Measurements from ENCODE around the gene PIAS4.

DNA sequence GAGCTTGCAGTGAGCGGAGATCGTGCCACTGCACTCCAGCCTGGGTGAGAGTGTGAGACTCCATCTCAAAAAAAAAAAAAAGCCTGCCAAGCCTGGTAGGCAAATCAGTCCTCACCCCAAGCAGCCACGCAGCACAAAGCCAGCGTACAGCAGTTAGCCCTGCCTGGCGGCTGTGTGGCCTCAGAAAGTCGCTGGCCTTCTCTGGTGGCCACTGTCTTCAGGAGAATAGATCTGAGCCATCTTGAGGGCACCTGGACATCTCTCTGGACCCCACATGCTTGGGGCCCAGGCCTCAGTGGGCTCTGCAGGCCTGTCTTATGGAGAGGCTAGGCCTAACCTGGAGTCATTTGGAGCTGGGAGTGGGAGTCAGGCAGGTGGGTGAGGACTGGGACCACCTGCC lies 23.0 kb downstream of the PIAS4 start:
- TF ChIP-seq, protein P1, sequence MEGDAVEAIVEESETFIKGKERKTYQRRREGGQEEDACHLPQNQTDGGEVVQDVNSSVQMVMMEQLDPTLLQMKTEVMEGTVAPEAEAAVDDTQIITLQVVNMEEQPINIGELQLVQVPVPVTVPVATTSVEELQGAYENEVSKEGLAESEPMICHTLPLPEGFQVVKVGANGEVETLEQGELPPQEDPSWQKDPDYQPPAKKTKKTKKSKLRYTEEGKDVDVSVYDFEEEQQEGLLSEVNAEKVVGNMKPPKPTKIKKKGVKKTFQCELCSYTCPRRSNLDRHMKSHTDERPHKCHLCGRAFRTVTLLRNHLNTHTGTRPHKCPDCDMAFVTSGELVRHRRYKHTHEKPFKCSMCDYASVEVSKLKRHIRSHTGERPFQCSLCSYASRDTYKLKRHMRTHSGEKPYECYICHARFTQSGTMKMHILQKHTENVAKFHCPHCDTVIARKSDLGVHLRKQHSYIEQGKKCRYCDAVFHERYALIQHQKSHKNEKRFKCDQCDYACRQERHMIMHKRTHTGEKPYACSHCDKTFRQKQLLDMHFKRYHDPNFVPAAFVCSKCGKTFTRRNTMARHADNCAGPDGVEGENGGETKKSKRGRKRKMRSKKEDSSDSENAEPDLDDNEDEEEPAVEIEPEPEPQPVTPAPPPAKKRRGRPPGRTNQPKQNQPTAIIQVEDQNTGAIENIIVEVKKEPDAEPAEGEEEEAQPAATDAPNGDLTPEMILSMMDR (IDR thresholded peaks at IDR 0.05): no peak
- TF ChIP-seq POLR2A (IDR thresholded peaks at IDR 0.05): no peak
